H9 (cell line): Measurements from ENCODE around the gene RAG1. TPM values are rescaled to one million over a fixed set of nuclear protein-coding genes. Genes with fewer than 3 reads are reported as not detected.

Experiments
- DNase-seq: peaks from one replicate; pipeline ENCODE4 v3.0.0-alpha.2; 2017
- H2AFZ ChIP-seq: one replicate; pipeline ENCODE4 v1.6.1; 2013; ENCODE audit warnings: mild to moderate bottlenecking, low read length, control low read depth, moderate library complexity
- H2AK5ac ChIP-seq: 2 replicates; pipeline ENCODE4 v1.6.1; 2013; ENCODE audit warnings: low read length, control low read depth, mixed read lengths; ENCODE audit not compliant: insufficient read length
- H2BK120ac ChIP-seq: one replicate; pipeline ENCODE4 v1.6.1; 2013; ENCODE audit warnings: low read depth, mild to moderate bottlenecking, low read length, control low read depth, inconsistent platforms; ENCODE audit not compliant: poor library complexity, severe bottlenecking
- H2BK12ac ChIP-seq: 2 replicates; pipeline ENCODE4 v1.6.1; 2013; ENCODE audit warnings: low read length, control low read depth, mixed read lengths, low read depth; ENCODE audit not compliant: insufficient read length
- H2BK15ac ChIP-seq: 2 replicates; pipeline ENCODE4 v1.6.1; 2013; ENCODE audit warnings: low read depth, low read length, control low read depth
- H2BK20ac ChIP-seq: one replicate; pipeline ENCODE4 v1.6.1; 2013; ENCODE audit warnings: low read depth, mild to moderate bottlenecking, low read length, control low read depth, inconsistent platforms; ENCODE audit not compliant: poor library complexity, severe bottlenecking
- H2BK5ac ChIP-seq: 2 replicates; pipeline ENCODE4 v1.6.1; 2013; ENCODE audit warnings: low read length, control low read depth, mixed read lengths; ENCODE audit not compliant: insufficient read length
- H3K14ac ChIP-seq: 2 replicates; pipeline ENCODE4 v1.6.1; 2013; ENCODE audit warnings: low read length, control low read depth; ENCODE audit not compliant: insufficient read depth
- H3K18ac ChIP-seq: 2 replicates; pipeline ENCODE4 v1.6.1; 2013; ENCODE audit warnings: low read depth, mild to moderate bottlenecking, mixed read lengths, low read length, control low read depth; ENCODE audit not compliant: insufficient read length
- H3K23ac ChIP-seq: 2 replicates; pipeline ENCODE4 v1.6.1; 2013; ENCODE audit warnings: low read length, control low read depth, mixed read lengths, low read depth; ENCODE audit not compliant: insufficient read length
- H3K23me2 ChIP-seq: 2 replicates; pipeline ENCODE4 v1.6.1; 2013; ENCODE audit warnings: low read depth, mild to moderate bottlenecking, mixed read lengths, low read length, control low read depth; ENCODE audit not compliant: insufficient read length, poor library complexity, severe bottlenecking
- H3K27ac ChIP-seq: 2 replicates; pipeline ENCODE4 v1.5.1; 2013; ENCODE audit warnings: low read length, control low read depth, mixed read lengths, low read depth; ENCODE audit not compliant: insufficient read length
- H3K27me3 ChIP-seq: 2 replicates; pipeline ENCODE4 v1.6.1; 2013; ENCODE audit warnings: low read length, control low read depth, inconsistent platforms; ENCODE audit not compliant: insufficient read depth
- H3K4ac ChIP-seq: 2 replicates; pipeline ENCODE4 v1.6.1; 2013; ENCODE audit warnings: low read depth, mild to moderate bottlenecking, control low read depth, inconsistent platforms, low read length, moderate library complexity
- H3K4me1 ChIP-seq: 2 replicates; pipeline ENCODE4 v1.6.1; 2013; ENCODE audit warnings: low read length, control low read depth, inconsistent platforms; ENCODE audit not compliant: insufficient read depth
- H3K4me2 ChIP-seq: 2 replicates; pipeline ENCODE4 v1.6.1; 2013; ENCODE audit warnings: low read length, control low read depth, mixed read lengths; ENCODE audit not compliant: insufficient read length, insufficient read depth
- H3K56ac ChIP-seq: 2 replicates; pipeline ENCODE4 v1.6.1; 2013; ENCODE audit warnings: low read depth, mild to moderate bottlenecking, mixed read lengths, low read length, control low read depth; ENCODE audit not compliant: insufficient read length
- H3K79me1 ChIP-seq: 2 replicates; pipeline ENCODE4 v1.6.1; 2013; ENCODE audit warnings: low read depth, mild to moderate bottlenecking, moderate library complexity, low read length, control low read depth, inconsistent platforms; ENCODE audit not compliant: insufficient read depth, poor library complexity, severe bottlenecking
- H3K79me2 ChIP-seq: 2 replicates; pipeline ENCODE4 v1.6.1; 2013; ENCODE audit warnings: low read length, control low read depth, inconsistent platforms; ENCODE audit not compliant: insufficient read depth
- H3K9ac ChIP-seq: 2 replicates; pipeline ENCODE4 v1.6.1; 2013; ENCODE audit warnings: low read length, control low read depth, mixed read lengths; ENCODE audit not compliant: insufficient read length; ENCODE audit errors: extremely low read depth
- H3K9me3 ChIP-seq: one replicate; pipeline ENCODE4 v1.6.1; 2013; ENCODE audit warnings: low read depth, low read length, inconsistent platforms; ENCODE audit not compliant: control insufficient read depth
- H3T11ph ChIP-seq: one replicate; pipeline ENCODE4 v1.6.1; 2013; ENCODE audit warnings: mild to moderate bottlenecking, low read length, control low read depth, inconsistent platforms
- H4K20me1 ChIP-seq: one replicate; pipeline ENCODE4 v1.6.1; 2013; ENCODE audit not compliant: control insufficient read depth, insufficient read length, insufficient read depth
- H4K5ac ChIP-seq: 2 replicates; pipeline ENCODE4 v1.6.1; 2013; ENCODE audit warnings: low read depth, mild to moderate bottlenecking, mixed read lengths, low read length, control low read depth; ENCODE audit not compliant: insufficient read length
- H4K8ac ChIP-seq: replicated peaks from 2 replicates; pipeline ENCODE4 v1.6.1; 2013; ENCODE audit warnings: low read length, control low read depth, mixed read lengths, low read depth; ENCODE audit not compliant: insufficient read length
- H4K91ac ChIP-seq: 2 replicates; pipeline ENCODE4 v1.6.1; 2013; ENCODE audit warnings: low read depth, mild to moderate bottlenecking, moderate library complexity, mixed read lengths, low read length, control low read depth; ENCODE audit not compliant: insufficient read length
- H3K27ac Mint-ChIP-seq, 3 experiments: 2 replicates in 2 of 3; 3 replicates in 1 of 3; pipeline ENCODE4 v1.8.0; 2020 to 2021; ENCODE audit warnings: mixed read lengths in 3 of 3, mild to moderate bottlenecking in 1 of 3, moderate library complexity in 1 of 3
- H3K27me3 Mint-ChIP-seq: 2 replicates; pipeline ENCODE4 v1.8.0; 2021; ENCODE audit warnings: low read depth, mild to moderate bottlenecking, moderate library complexity, mixed read lengths
- H3K36me3 Mint-ChIP-seq, 3 experiments: 2 replicates in 2 of 3; 3 replicates in 1 of 3; pipeline ENCODE4 v1.8.0; 2020 to 2021; ENCODE audit warnings: low read depth in 3 of 3, mixed read lengths in 3 of 3; ENCODE audit not compliant: insufficient read depth in 1 of 3
- H3K4me1 Mint-ChIP-seq, 2 experiments: 2 replicates each; pipeline ENCODE4 v1.8.0; 2020; ENCODE audit warnings: mixed read lengths in 2 of 2
- H3K4me3 Mint-ChIP-seq, 2 experiments: 2 replicates in 1 of 2; 3 replicates in 1 of 2; pipeline ENCODE4 v1.8.0; 2020 to 2021; ENCODE audit warnings: mild to moderate bottlenecking in 2 of 2, mixed read lengths in 2 of 2, moderate library complexity in 1 of 2
- H3K9me3 Mint-ChIP-seq, 2 experiments: 2 replicates in 1 of 2; 3 replicates in 1 of 2; pipeline ENCODE4 v1.8.0; 2020; ENCODE audit warnings: mild to moderate bottlenecking in 2 of 2, mixed read lengths in 2 of 2, moderate library complexity in 1 of 2
- total RNA-seq: library from RNA; stranded (reverse); gene quantifications from 2 replicates; pipeline ENCODE4 v1.2.1, GENCODE V29; 2021
- TF ChIP-seq, protein P1 (sequence below): fragments of 200-600 bp; sonication (generic); conservative IDR thresholded peaks from 3 replicates; pipeline ENCODE4 v1.8.0; 2021; ENCODE audit warnings: antibody characterized with exemption, mild to moderate bottlenecking

RAG1 gene
- total RNA-seq, 1 experiment from 2014 or later = 0.70 TPM

DNA sequence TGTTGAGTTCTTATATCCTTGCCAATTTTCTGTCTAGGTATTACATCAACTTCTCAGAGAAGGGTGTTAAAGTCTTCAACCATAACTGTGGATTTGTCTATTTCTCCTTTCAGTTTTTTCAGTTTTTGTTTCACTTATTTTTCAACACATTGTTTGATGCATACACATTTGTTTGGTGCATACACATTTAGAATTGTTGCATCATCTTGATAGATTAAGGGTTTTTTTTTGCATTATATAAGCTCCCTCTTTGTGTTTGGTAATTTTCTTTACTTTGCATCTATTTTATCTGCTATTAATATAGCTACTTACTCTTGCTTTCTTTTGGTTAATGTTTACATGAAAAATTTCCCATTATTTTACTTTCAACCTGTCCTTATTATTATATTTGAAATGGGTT lies 37.0 kb upstream of the RAG1 start:
- Mint-ChIP-seq H3K36me3 (no peaks in the 10 kb centered on the region; a peak in 1 of 7 replicates), H3K27ac (no peak overlapping the region), H3K4me1 (no peaks in the 10 kb centered on the region), H3K4me3 (no peak overlapping the region), H3K9me3 (peaks cover 10 to 14% of the 10 kb centered on the region in 2 experiments; a peak in 4 of 5 replicates), H3K27me3 (peaks cover 14% of the 10 kb centered on the region)
- Histone ChIP-seq H2AK5ac (no peak overlapping the region), H3K4ac (no peak overlapping the region), H3K14ac (no peak overlapping the region), H4K20me1 (no peaks in the 10 kb centered on the region), H3T11ph (no peak overlapping the region), H3K56ac (no peak overlapping the region), H3K9me3 (no peaks in the 10 kb centered on the region), H3K79me2 (no peaks in the 10 kb centered on the region), H3K23ac (no peak overlapping the region), H2BK15ac (no peak overlapping the region), H3K4me2 (no peak overlapping the region), H3K18ac (no peak overlapping the region), H2BK12ac (no peak overlapping the region), H4K91ac (no peak overlapping the region), H3K79me1 (no peaks in the 10 kb centered on the region), H2AFZ (no peak overlapping the region), H3K27ac (no peak overlapping the region), H3K27me3 (no peaks in the 10 kb centered on the region), H2BK20ac (no peak overlapping the region), H4K8ac (no peak overlapping the region), H2BK5ac (no peak overlapping the region), H3K23me2 (no peaks in the 10 kb centered on the region), H3K9ac (no peak overlapping the region), H3K4me1 (no peaks in the 10 kb centered on the region), H2BK120ac (no peak overlapping the region), H4K5ac (no peak overlapping the region)
- no peak for DNase-seq
- TF ChIP-seq, protein P1, sequence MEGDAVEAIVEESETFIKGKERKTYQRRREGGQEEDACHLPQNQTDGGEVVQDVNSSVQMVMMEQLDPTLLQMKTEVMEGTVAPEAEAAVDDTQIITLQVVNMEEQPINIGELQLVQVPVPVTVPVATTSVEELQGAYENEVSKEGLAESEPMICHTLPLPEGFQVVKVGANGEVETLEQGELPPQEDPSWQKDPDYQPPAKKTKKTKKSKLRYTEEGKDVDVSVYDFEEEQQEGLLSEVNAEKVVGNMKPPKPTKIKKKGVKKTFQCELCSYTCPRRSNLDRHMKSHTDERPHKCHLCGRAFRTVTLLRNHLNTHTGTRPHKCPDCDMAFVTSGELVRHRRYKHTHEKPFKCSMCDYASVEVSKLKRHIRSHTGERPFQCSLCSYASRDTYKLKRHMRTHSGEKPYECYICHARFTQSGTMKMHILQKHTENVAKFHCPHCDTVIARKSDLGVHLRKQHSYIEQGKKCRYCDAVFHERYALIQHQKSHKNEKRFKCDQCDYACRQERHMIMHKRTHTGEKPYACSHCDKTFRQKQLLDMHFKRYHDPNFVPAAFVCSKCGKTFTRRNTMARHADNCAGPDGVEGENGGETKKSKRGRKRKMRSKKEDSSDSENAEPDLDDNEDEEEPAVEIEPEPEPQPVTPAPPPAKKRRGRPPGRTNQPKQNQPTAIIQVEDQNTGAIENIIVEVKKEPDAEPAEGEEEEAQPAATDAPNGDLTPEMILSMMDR = no peak
